Peyer's patch (tissue), 4 donors: ENCODE data around the gene UBXN1.

Experiments used
- CTCF ChIP-seq, 6 experiments: fragments of 450-650 bp in 4 of 6; fragments of 200-600 bp in 2 of 6; sonication (generic) in 1 of 6; IDR thresholded peaks; one replicate each; pipeline ENCODE4 v1.5.1; 2017 to 2019; ENCODE audit warnings: antibody characterized with exemption in 6 of 6, mild to moderate bottlenecking in 3 of 6, moderate library complexity in 1 of 6
- POLR2A ChIP-seq, 2 donors: fragments of 450-650 bp; IDR thresholded peaks; one replicate each; pipeline ENCODE4 v1.5.1; 2017; ENCODE audit warnings: antibody characterized with exemption in 2 of 2, mild to moderate bottlenecking in 2 of 2, moderate library complexity in 2 of 2

- no peak for TF ChIP-seq CTCF (IDR thresholded peaks at IDR 0.05)
- TF ChIP-seq POLR2A (IDR thresholded peaks at IDR 0.05): no peak
Measured at GRCh38 chr11:62666259-62666926, 12.5 kb downstream of the UBXN1 start.
